Right lobe of liver (tissue), 4 donors: ENCODE measurements around the gene TRDMT1.

Source experiments
- CTCF ChIP-seq, 4 donors: fragments of 200-600 bp in 3 of 4; fragments of 450-650 bp in 1 of 4; IDR thresholded peaks; one replicate each; pipeline versions ENCODE4 v1.5.1 to v1.8.0; 2016 to 2022; ENCODE audit warnings: antibody characterized with exemption in 4 of 4, mild to moderate bottlenecking in 2 of 4
- POLR2A ChIP-seq: fragments of 450-650 bp; IDR thresholded peaks from one replicate; pipeline ENCODE4 v1.6.1; 2017; ENCODE audit warnings: antibody characterized with exemption, mild to moderate bottlenecking
- donor health status: DM: no; HTN: no; CAD: no.
- donor health status: DM: no; HTN: no; CAD: no.
- donor health status: DM: no; HTN: yes; CAD: no.

DNA sequence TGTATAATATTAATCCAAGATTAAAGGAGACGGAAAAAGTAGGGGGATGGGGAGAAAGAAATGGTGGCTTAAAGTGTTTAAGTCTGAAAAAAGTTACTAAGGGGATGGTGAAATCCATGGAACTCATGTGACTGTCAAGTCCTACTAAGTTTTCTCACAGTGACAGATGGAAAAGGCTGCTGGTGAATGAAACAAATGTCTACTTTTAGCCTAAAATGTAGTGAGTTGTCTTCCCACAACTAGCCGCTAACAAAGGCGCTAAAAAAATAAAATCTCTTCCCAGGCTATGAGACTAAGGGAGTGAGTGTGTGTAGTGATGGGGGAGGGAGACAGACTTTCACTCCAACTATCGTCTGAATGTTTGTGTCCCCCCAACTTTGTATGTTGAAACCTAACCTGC is 39.1 kb upstream of the TRDMT1 start:
- no peak for TF ChIP-seq POLR2A
- TF ChIP-seq CTCF (IDR thresholded peaks at IDR 0.05), result no peak
